Skeletal muscle tissue (tissue), 4 donors: ENCODE data around the gene WNT8A. TPM values are rescaled to one million over a fixed set of nuclear protein-coding genes. Genes with fewer than 3 reads are reported as not detected.

Experiments
- H3K27ac ChIP-seq: one replicate; pipeline ENCODE4 v1.7.0; 2013; ENCODE audit warnings: mild to moderate bottlenecking, low read depth, low read length, inconsistent platforms
- H3K27me3 ChIP-seq, 3 donors: one replicate each; pipeline ENCODE4 v1.7.0; 2013; ENCODE audit warnings: low read length in 3 of 3; ENCODE audit not compliant: control insufficient read depth in 3 of 3, insufficient read depth in 3 of 3
- H3K36me3 ChIP-seq, 3 donors: one replicate each; pipeline ENCODE4 v1.7.0; 2013; ENCODE audit warnings: low read length in 3 of 3; ENCODE audit not compliant: control insufficient read depth in 3 of 3, insufficient read depth in 3 of 3
- H3K4me1 ChIP-seq, 3 donors: one replicate each; pipeline ENCODE4 v1.7.0; 2013; ENCODE audit warnings: low read length in 3 of 3, mild to moderate bottlenecking in 3 of 3; ENCODE audit not compliant: control insufficient read depth in 3 of 3, insufficient read depth in 3 of 3
- H3K4me3 ChIP-seq, 3 donors: one replicate each; pipeline ENCODE4 v1.7.0; 2013; ENCODE audit warnings: low read length in 3 of 3
- H3K9ac ChIP-seq, 3 donors: one replicate each; pipeline ENCODE4 v1.7.0; 2013; ENCODE audit warnings: low read length in 3 of 3, mild to moderate bottlenecking in 3 of 3, moderate library complexity in 2 of 3, low read depth in 1 of 3
- H3K9me3 ChIP-seq, 3 donors: one replicate each; pipeline ENCODE4 v1.7.0; 2013; ENCODE audit warnings: low read length in 3 of 3; ENCODE audit not compliant: control insufficient read depth in 3 of 3
- total RNA-seq: library from RNA; depleted of rRNA; stranded (reverse); fragments of >200 nt; gene quantifications from one replicate; pipeline ENCODE4 v1.2.3, GENCODE V29; 2014
- donor health status: Osteomylitis.

The WNT8A gene
- total RNA-seq, 1 donor from 2014 or later, result not detected

- Histone ChIP-seq H3K9ac (no peak overlapping the region), H3K9me3 (no peaks in the 10 kb centered on the region), H3K27me3 (peaks cover 0 to 3% (median 0%) of the 10 kb centered on the region in 3 donors), H3K36me3 (no peaks in the 10 kb centered on the region), H3K4me1 (no peaks in the 10 kb centered on the region), H3K4me3 (no peak overlapping the region), H3K27ac (no peak overlapping the region)
These were observed 21.9 kb downstream of the WNT8A start for GRCh38 chr5:138105709-138106108.

GRCh38 chr5:138107213-138107612 lies 23.4 kb downstream of the WNT8A start:
- Histone ChIP-seq H3K27ac (no peak overlapping the region), H3K9me3 (no peaks in the 10 kb centered on the region), H3K9ac (no peak overlapping the region), H3K4me3 (no peak overlapping the region), H3K27me3 (peaks cover 0 to 3% (median 0%) of the 10 kb centered on the region in 3 donors), H3K36me3 (no peaks in the 10 kb centered on the region), H3K4me1 (no peaks in the 10 kb centered on the region)

- no peak overlapping the region for H3K9ac ChIP-seq
- H3K4me3 ChIP-seq, result no peak overlapping the region
- no peaks in the 10 kb centered on the region for H3K27me3 ChIP-seq
- no peaks in the 10 kb centered on the region for H3K9me3 ChIP-seq
- no peaks in the 10 kb centered on the region for H3K4me1 ChIP-seq
- H3K36me3 ChIP-seq, result no peaks in the 10 kb centered on the region
- H3K27ac ChIP-seq, result no peak overlapping the region
These were observed 25.8 kb downstream of the WNT8A start for GRCh38 chr5:138109463-138110265.

- Histone ChIP-seq H3K4me1 (no peaks in the 10 kb centered on the region), H3K36me3 (no peaks in the 10 kb centered on the region), H3K9ac (no peak overlapping the region), H3K9me3 (no peaks in the 10 kb centered on the region), H3K27ac (no peak overlapping the region), H3K4me3 (no peak overlapping the region), H3K27me3 (no peaks in the 10 kb centered on the region)
These were observed 26.6 kb downstream of the WNT8A start for GRCh38 chr5:138110266-138110963.

GRCh38 chr5:138111181-138111580 lies 27.3 kb downstream of the WNT8A start:
- no peak overlapping the region for H3K9ac ChIP-seq
- H3K4me3 ChIP-seq, result no peak overlapping the region
- no peaks in the 10 kb centered on the region for H3K36me3 ChIP-seq
- H3K27ac ChIP-seq, result no peak overlapping the region
- no peaks in the 10 kb centered on the region for H3K4me1 ChIP-seq
- H3K9me3 ChIP-seq, result no peaks in the 10 kb centered on the region
- H3K27me3 ChIP-seq, result no peaks in the 10 kb centered on the region

GRCh38 chr5:138111937-138112336 lies 28.1 kb downstream of the WNT8A start:
- H3K27ac ChIP-seq, result no peak overlapping the region
- no peak overlapping the region for H3K9ac ChIP-seq
- no peak overlapping the region for H3K4me3 ChIP-seq
- no peaks in the 10 kb centered on the region for H3K4me1 ChIP-seq
- H3K9me3 ChIP-seq, result no peaks in the 10 kb centered on the region
- H3K36me3 ChIP-seq, result no peaks in the 10 kb centered on the region
- no peaks in the 10 kb centered on the region for H3K27me3 ChIP-seq

GRCh38 chr5:138115254-138115653 lies 31.4 kb downstream of the WNT8A start:
- Histone ChIP-seq H3K27ac (no peak overlapping the region), H3K36me3 (no peaks in the 10 kb centered on the region), H3K9me3 (no peaks in the 10 kb centered on the region), H3K9ac (no peak overlapping the region), H3K27me3 (no peaks in the 10 kb centered on the region), H3K4me3 (no peak overlapping the region), H3K4me1 (no peaks in the 10 kb centered on the region)

GRCh38 chr5:138128334-138128733 lies 44.5 kb downstream of the WNT8A start:
- no peaks in the 10 kb centered on the region for H3K9me3 ChIP-seq
- H3K4me3 ChIP-seq, result no peak overlapping the region
- H3K27me3 ChIP-seq, result no peaks in the 10 kb centered on the region
- no peaks in the 10 kb centered on the region for H3K36me3 ChIP-seq
- no peak overlapping the region for H3K27ac ChIP-seq
- H3K4me1 ChIP-seq, result no peaks in the 10 kb centered on the region
- H3K9ac ChIP-seq, result no peak overlapping the region

GRCh38 chr5:138129347-138129746 lies 45.5 kb downstream of the WNT8A start:
- no peaks in the 10 kb centered on the region for H3K9me3 ChIP-seq
- H3K36me3 ChIP-seq, result no peaks in the 10 kb centered on the region
- no peaks in the 10 kb centered on the region for H3K4me1 ChIP-seq
- H3K27ac ChIP-seq, result no peak overlapping the region
- no peak overlapping the region for H3K4me3 ChIP-seq
- H3K9ac ChIP-seq, result no peak overlapping the region
- H3K27me3 ChIP-seq, result no peaks in the 10 kb centered on the region

GRCh38 chr5:138132543-138132942 lies 48.7 kb downstream of the WNT8A start:
- no peak overlapping the region for H3K27ac ChIP-seq
- H3K9me3 ChIP-seq, result no peaks in the 10 kb centered on the region
- no peaks in the 10 kb centered on the region for H3K27me3 ChIP-seq
- no peak overlapping the region for H3K4me3 ChIP-seq
- H3K9ac ChIP-seq, result no peak overlapping the region
- no peaks in the 10 kb centered on the region for H3K36me3 ChIP-seq
- H3K4me1 ChIP-seq, result no peaks in the 10 kb centered on the region
